Esophagus muscularis mucosa (tissue), 3 donors: ENCODE data around the gene NRF1.
"Not testable (repeated sequence)": the region's sequence is repeated elsewhere in the genome, so short reads cannot be mapped to it uniquely, and the experiment has no call there.

Experiments
- CTCF ChIP-seq, 3 experiments: fragments of 200-600 bp in 2 of 3; fragments of 450-650 bp in 1 of 3; sonication (generic) in 2 of 3; IDR thresholded peaks; one replicate each; pipeline ENCODE4 v1.5.1; 2017 to 2019; ENCODE audit warnings: antibody characterized with exemption in 3 of 3, mild to moderate bottlenecking in 2 of 3, moderate library complexity in 1 of 3
- POLR2A ChIP-seq: fragments of 450-650 bp; IDR thresholded peaks from one replicate; pipeline ENCODE4 v1.6.1; 2017; ENCODE audit warnings: antibody characterized with exemption, moderate library complexity, mild to moderate bottlenecking, low read depth
- POLR2AphosphoS5 ChIP-seq, 2 donors: sonication (generic); formaldehyde crosslinking; IDR thresholded peaks; one replicate each; pipeline ENCODE4 v1.6.1; 2017; ENCODE audit warnings: antibody characterized with exemption in 2 of 2

GRCh38 chr7:129586179-129586578, 25.3 kb upstream of the NRF1 start:
- not testable (repeated sequence) for TF ChIP-seq POLR2AphosphoS5 (IDR thresholded peaks at IDR 0.05); CTCF (IDR thresholded peaks at IDR 0.05); POLR2A
